ENCODE data around the gene CNGA3.
"Not testable (repeated sequence)": the region's sequence is repeated elsewhere in the genome, so short reads cannot be mapped to it uniquely, and the experiment has no call there.

CNGA3 gene

GRCh38 chr2:98422449-98422848, 76.2 kb downstream of the CNGA3 start:
- no peaks in the 10 kb centered on the region for H3K4me1 ChIP-seq (ENCODE audit: control insufficient read depth, insufficient read depth, low read length, unreplicated experiment)
- H3K4me3 ChIP-seq (ENCODE audit: low read depth, low read length) = no peak overlapping the region
- no peaks in the 10 kb centered on the region for H3K36me3 ChIP-seq (ENCODE audit: insufficient read depth, low read length)
- H3K27ac ChIP-seq (ENCODE audit: low read depth, low read length) = no peak overlapping the region
- no peaks in the 10 kb centered on the region for H3K79me2 ChIP-seq (ENCODE audit: control insufficient read depth, insufficient read depth, low read length, unreplicated experiment)
- no peak overlapping the region for H2AFZ ChIP-seq (ENCODE audit: low read length, unreplicated experiment)
- peaks cover 12% of the 10 kb centered on the region; the same call in 1 of the 2 replicates for H3K27me3 ChIP-seq (ENCODE audit: insufficient read depth, low read length)

GRCh38 chr2:98426771-98427170, 80.5 kb downstream of the CNGA3 start:
- Histone ChIP-seq H3K4me1 (ENCODE audit: control insufficient read depth, insufficient read depth, low read length, unreplicated experiment) (no peaks in the 10 kb centered on the region), H2AFZ (ENCODE audit: low read length, unreplicated experiment) (no peak overlapping the region), H3K4me3 (ENCODE audit: low read depth, low read length) (no peak overlapping the region), H3K36me3 (ENCODE audit: insufficient read depth, low read length) (no peaks in the 10 kb centered on the region), H3K27ac (ENCODE audit: low read depth, low read length) (no peak overlapping the region), H3K27me3 (ENCODE audit: insufficient read depth, low read length) (peaks cover 16% of the 10 kb centered on the region; the same call in 1 of the 2 replicates), H3K79me2 (ENCODE audit: control insufficient read depth, insufficient read depth, low read length, unreplicated experiment) (no peaks in the 10 kb centered on the region)

DNA sequence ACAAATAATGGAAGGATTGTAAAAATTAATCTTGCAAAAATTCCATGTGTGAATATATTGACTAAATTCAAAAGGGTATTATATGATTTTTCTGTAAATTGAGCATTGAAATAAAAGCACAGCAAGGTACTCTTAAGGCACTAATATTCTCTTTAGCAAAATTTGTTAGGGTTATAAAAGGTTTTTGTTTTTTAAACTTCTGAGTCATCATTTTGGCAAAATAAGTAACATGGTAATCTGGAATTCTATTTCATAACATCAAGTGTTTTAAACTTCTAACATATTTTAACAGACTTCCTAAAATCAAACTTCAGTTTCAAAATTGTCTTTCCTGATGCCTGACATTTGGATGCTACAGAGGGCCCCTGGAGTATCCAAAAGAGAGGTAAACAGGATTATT, 85.9 kb downstream of the CNGA3 start:
- Histone ChIP-seq H2AFZ (ENCODE audit: low read length, unreplicated experiment) (no peak overlapping the region), H3K27ac (ENCODE audit: low read depth, low read length) (no peak overlapping the region), H3K4me1 (ENCODE audit: control insufficient read depth, insufficient read depth, low read length, unreplicated experiment) (no peaks in the 10 kb centered on the region), H3K4me3 (ENCODE audit: low read depth, low read length) (no peak overlapping the region), H3K79me2 (ENCODE audit: control insufficient read depth, insufficient read depth, low read length, unreplicated experiment) (no peaks in the 10 kb centered on the region), H3K36me3 (ENCODE audit: insufficient read depth, low read length) (no peaks in the 10 kb centered on the region), H3K27me3 (ENCODE audit: insufficient read depth, low read length) (peaks cover 6% of the 10 kb centered on the region; the same call in 1 of the 2 replicates)

DNA sequence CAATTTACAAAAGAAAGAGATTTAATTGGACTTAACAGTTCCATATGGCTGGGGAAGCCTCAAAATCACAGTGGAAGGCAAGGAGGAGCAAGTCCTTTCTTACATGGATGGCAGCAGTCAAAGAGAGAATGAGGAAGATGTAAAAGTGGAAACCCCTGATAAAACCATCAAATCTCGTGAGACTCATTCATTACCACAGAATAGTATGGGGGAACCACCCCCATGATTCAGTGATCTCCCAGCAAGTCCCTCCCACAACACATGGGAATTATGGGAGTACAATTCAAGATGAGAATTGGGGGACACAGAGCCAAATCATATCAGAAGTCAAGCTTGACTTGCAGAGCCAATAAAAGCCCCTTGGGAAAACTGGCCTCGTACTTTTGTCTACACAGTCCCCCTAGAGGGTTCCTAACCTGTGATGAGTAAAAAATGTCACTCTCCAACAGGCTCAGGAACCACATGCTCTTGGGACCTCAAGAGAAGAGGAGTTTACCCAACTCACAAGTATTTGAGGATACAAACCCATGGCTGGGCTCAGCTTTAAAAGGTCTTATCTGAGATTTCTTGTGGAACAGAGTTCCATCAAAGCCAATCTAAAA, 87.2 kb downstream of the CNGA3 start:
- peaks cover 8% of the 10 kb centered on the region; the same call in 1 of the 2 replicates for H3K27me3 ChIP-seq (ENCODE audit: insufficient read depth, low read length)
- no peaks in the 10 kb centered on the region for H3K79me2 ChIP-seq (ENCODE audit: control insufficient read depth, insufficient read depth, low read length, unreplicated experiment)
- H3K27ac ChIP-seq (ENCODE audit: low read depth, low read length) = no peak overlapping the region
- no peak overlapping the region for H3K4me3 ChIP-seq (ENCODE audit: low read depth, low read length)
- no peak overlapping the region for H2AFZ ChIP-seq (ENCODE audit: low read length, unreplicated experiment)
- H3K4me1 ChIP-seq (ENCODE audit: control insufficient read depth, insufficient read depth, low read length, unreplicated experiment) = no peaks in the 10 kb centered on the region
- no peaks in the 10 kb centered on the region for H3K36me3 ChIP-seq (ENCODE audit: insufficient read depth, low read length)

DNA sequence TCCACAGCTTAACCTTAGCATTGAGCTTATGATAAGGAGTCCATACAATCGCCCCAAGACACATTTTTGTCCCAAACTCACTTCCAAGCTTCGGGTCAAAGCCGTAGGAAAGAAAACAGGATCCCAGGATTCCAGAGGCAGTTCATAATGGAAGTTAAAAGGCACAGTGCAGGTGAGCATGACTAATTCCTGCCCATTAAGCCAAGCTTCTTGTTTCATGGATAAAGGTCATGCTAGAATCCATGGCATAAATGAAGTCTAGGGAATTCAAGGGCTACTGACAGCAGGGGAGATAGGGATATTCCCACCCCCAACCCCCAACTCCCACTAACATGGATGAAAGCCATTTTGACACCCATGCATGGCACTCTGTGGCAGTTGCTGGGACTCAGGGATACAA, 88.2 kb downstream of the CNGA3 start:
- H2AFZ ChIP-seq (ENCODE audit: low read length, unreplicated experiment) = no peak overlapping the region
- no peak overlapping the region for H3K27ac ChIP-seq (ENCODE audit: low read depth, low read length)
- H3K4me3 ChIP-seq (ENCODE audit: low read depth, low read length) = no peak overlapping the region
- H3K4me1 ChIP-seq (ENCODE audit: control insufficient read depth, insufficient read depth, low read length, unreplicated experiment) = no peaks in the 10 kb centered on the region
- H3K79me2 ChIP-seq (ENCODE audit: control insufficient read depth, insufficient read depth, low read length, unreplicated experiment) = no peaks in the 10 kb centered on the region
- H3K36me3 ChIP-seq (ENCODE audit: insufficient read depth, low read length) = no peaks in the 10 kb centered on the region
- peaks cover 16% of the 10 kb centered on the region; the same call in 1 of the 2 replicates for H3K27me3 ChIP-seq (ENCODE audit: insufficient read depth, low read length)

- not testable (repeated sequence) for H2AFZ ChIP-seq (ENCODE audit: low read length, unreplicated experiment); H3K4me3 ChIP-seq (ENCODE audit: low read depth, low read length); H3K4me1 ChIP-seq (ENCODE audit: control insufficient read depth, insufficient read depth, low read length, unreplicated experiment); H3K79me2 ChIP-seq (ENCODE audit: control insufficient read depth, insufficient read depth, low read length, unreplicated experiment); H3K36me3 ChIP-seq (ENCODE audit: insufficient read depth, low read length); H3K27ac ChIP-seq (ENCODE audit: low read depth, low read length)
- peaks cover 21% of the 10 kb centered on the region; the same call in 1 of the 2 replicates for H3K27me3 ChIP-seq (ENCODE audit: insufficient read depth, low read length)
Measured at GRCh38 chr2:98435670-98436069, 89.4 kb downstream of the CNGA3 start.

GRCh38 chr2:98436734-98437133, 90.5 kb downstream of the CNGA3 start:
- H3K36me3 ChIP-seq (ENCODE audit: insufficient read depth, low read length) = no peaks in the 10 kb centered on the region
- no peaks in the 10 kb centered on the region for H3K79me2 ChIP-seq (ENCODE audit: control insufficient read depth, insufficient read depth, low read length, unreplicated experiment)
- H2AFZ ChIP-seq (ENCODE audit: low read length, unreplicated experiment) = no peak overlapping the region
- H3K27ac ChIP-seq (ENCODE audit: low read depth, low read length) = no peak overlapping the region
- no peak overlapping the region for H3K4me3 ChIP-seq (ENCODE audit: low read depth, low read length)
- peaks cover 18% of the 10 kb centered on the region; the same call in 1 of the 2 replicates for H3K27me3 ChIP-seq (ENCODE audit: insufficient read depth, low read length)
- H3K4me1 ChIP-seq (ENCODE audit: control insufficient read depth, insufficient read depth, low read length, unreplicated experiment) = no peaks in the 10 kb centered on the region

DNA sequence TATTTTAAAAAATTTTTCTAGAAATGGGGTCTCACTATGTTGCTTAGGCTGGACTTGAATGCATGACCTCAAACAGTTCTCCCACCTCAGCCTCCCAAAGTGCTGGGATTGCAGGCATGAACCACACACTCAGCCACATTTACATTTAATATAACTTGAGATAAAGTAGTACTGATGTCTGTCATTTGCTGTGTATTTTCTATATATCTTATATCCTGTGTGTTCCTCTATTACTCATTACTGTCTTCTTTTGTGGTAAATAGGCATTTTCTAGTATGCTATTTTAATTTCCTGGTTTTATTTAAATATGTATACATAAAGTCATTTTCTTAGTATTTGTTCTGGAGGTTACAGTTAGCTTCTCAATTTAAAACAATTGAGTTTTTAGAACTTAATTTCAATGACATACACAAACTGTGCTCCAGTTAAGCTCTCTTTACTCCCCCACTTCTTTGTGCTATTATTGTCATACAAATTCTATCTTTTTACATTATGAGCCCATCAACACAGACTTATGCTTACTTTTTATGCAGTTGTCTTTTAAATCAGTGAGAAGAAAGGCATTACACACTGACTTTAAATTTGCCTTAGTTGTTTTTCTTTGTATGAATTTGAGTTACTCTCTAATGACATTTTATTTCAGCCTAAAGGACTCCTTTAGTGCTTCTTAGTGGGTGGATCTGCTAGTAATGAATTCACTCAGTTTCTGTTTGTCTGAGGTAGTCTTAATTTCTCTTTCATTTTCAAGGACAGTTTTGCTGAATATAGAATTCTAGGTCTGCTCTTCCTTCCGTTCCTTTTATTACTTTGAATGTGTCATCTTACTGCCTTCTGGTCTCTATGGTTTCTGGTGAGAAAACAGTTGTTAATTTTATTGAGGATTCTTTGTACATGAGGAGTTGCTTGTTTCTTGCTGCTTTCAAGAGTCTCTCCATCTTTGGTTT, 92.2 kb downstream of the CNGA3 start:
- no peaks in the 10 kb centered on the region for H3K36me3 ChIP-seq (ENCODE audit: insufficient read depth, low read length)
- no peak overlapping the region for H3K4me3 ChIP-seq (ENCODE audit: low read depth, low read length)
- H3K27me3 ChIP-seq (ENCODE audit: insufficient read depth, low read length) = peaks cover 17% of the 10 kb centered on the region; the same call in 1 of the 2 replicates
- no peak overlapping the region for H3K27ac ChIP-seq (ENCODE audit: low read depth, low read length)
- H2AFZ ChIP-seq (ENCODE audit: low read length, unreplicated experiment) = no peak overlapping the region
- H3K4me1 ChIP-seq (ENCODE audit: control insufficient read depth, insufficient read depth, low read length, unreplicated experiment) = no peaks in the 10 kb centered on the region
- H3K79me2 ChIP-seq (ENCODE audit: control insufficient read depth, insufficient read depth, low read length, unreplicated experiment) = no peaks in the 10 kb centered on the region

- H3K4me1 ChIP-seq (ENCODE audit: control insufficient read depth, insufficient read depth, low read length, unreplicated experiment) = peaks cover 8% of the 10 kb centered on the region
- H3K36me3 ChIP-seq (ENCODE audit: insufficient read depth, low read length) = no peaks in the 10 kb centered on the region
- no peak overlapping the region for H3K27ac ChIP-seq (ENCODE audit: low read depth, low read length)
- H3K79me2 ChIP-seq (ENCODE audit: control insufficient read depth, insufficient read depth, low read length, unreplicated experiment) = peaks cover 17% of the 10 kb centered on the region
- H3K27me3 ChIP-seq (ENCODE audit: insufficient read depth, low read length) = peaks cover 15% of the 10 kb centered on the region; the same call in 1 of the 2 replicates
- no peak overlapping the region for H2AFZ ChIP-seq (ENCODE audit: low read length, unreplicated experiment)
- no peak overlapping the region for H3K4me3 ChIP-seq (ENCODE audit: low read depth, low read length)
Measured at GRCh38 chr2:98441706-98442450, 95.6 kb downstream of the CNGA3 start.

DNA sequence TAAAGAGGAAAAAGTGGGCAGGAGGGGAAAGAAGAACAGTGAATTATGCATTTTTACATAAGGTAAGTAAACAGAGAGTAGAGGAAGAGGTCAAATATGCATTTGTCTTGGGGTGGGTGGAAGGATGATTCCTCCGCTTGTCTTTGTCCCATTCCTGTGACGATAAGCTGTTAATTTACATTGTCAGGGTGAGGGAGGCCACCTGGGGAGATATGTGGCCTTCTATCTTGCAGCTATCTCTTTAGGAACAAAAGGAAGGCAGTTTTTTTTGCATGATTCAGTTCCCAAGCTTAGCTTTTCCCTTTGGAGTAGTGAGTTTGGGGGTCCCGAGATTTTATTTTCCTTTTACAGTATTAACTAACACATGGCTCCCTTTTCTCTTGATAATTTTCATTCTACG, 96.2 kb downstream of the CNGA3 start:
- Histone ChIP-seq H2AFZ (ENCODE audit: low read length, unreplicated experiment) (no peak overlapping the region), H3K36me3 (ENCODE audit: insufficient read depth, low read length) (no peaks in the 10 kb centered on the region), H3K79me2 (ENCODE audit: control insufficient read depth, insufficient read depth, low read length, unreplicated experiment) (peaks cover 22% of the 10 kb centered on the region), H3K27ac (ENCODE audit: low read depth, low read length) (no peak overlapping the region), H3K4me3 (ENCODE audit: low read depth, low read length) (no peak overlapping the region), H3K27me3 (ENCODE audit: insufficient read depth, low read length) (peaks cover 15% of the 10 kb centered on the region; the same call in 1 of the 2 replicates), H3K4me1 (ENCODE audit: control insufficient read depth, insufficient read depth, low read length, unreplicated experiment) (peaks cover 8% of the 10 kb centered on the region)
